ENCODE results near the gene TFDP2. TPM values are rescaled to one million over a fixed set of nuclear protein-coding genes. Genes with fewer than 3 reads are reported as not detected.
"Not testable (repeated sequence)": the region's sequence is repeated elsewhere in the genome, so short reads cannot be mapped to it uniquely, and the experiment has no call there.

Gene TFDP2
- total RNA-seq, 2 experiments from 2014 or later, result 27.4 to 27.8 TPM

DNA sequence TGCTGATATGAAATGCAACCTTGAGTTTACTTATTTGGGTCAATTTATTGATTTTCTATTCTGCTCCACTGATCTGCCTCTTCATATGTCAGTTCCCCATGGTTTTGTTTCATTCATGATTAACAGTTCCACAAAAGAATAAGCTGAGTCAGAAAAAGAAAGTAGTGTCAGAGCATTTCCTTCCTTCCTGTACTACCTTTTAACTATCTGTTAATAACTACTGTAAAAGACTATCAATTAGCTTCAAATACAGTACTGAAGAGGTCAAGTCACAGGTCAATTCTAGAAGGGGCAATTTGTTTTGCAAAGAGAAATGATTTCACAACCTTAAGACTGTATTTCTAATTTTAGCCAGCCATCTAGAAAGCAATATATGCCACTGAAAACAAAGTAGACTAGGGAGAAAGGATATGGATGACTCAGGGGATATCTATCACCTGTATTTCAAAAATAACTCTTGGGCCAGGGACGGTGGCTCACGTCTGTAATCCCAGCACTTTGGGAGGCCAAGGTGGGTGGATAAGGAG lies 129.5 kb downstream of the TFDP2 start:
- H3K27me3 Mint-ChIP-seq, result no peaks in the 10 kb centered on the region
- intact Hi-C loops (cut with micrococcal nuclease), result loop anchor here (5.0 kb wide), 1 partner anchor 262 kb away; no protein-coding TSS in a partner anchor
- H3K27ac Mint-ChIP-seq, result no peak overlapping the region
- no peak for DNase-seq
- peaks cover 4% of the 10 kb centered on the region for H3K36me3 Mint-ChIP-seq (ENCODE audit: low read depth)
- no peak overlapping the region for H3K4me3 Mint-ChIP-seq
- TF ChIP-seq, protein P1, sequence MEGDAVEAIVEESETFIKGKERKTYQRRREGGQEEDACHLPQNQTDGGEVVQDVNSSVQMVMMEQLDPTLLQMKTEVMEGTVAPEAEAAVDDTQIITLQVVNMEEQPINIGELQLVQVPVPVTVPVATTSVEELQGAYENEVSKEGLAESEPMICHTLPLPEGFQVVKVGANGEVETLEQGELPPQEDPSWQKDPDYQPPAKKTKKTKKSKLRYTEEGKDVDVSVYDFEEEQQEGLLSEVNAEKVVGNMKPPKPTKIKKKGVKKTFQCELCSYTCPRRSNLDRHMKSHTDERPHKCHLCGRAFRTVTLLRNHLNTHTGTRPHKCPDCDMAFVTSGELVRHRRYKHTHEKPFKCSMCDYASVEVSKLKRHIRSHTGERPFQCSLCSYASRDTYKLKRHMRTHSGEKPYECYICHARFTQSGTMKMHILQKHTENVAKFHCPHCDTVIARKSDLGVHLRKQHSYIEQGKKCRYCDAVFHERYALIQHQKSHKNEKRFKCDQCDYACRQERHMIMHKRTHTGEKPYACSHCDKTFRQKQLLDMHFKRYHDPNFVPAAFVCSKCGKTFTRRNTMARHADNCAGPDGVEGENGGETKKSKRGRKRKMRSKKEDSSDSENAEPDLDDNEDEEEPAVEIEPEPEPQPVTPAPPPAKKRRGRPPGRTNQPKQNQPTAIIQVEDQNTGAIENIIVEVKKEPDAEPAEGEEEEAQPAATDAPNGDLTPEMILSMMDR (IDR thresholded peaks at IDR 0.05), result no peak
- H3K4me1 Mint-ChIP-seq (ENCODE audit: low read depth), result peaks cover 23% of the 10 kb centered on the region
- H3K9me3 Mint-ChIP-seq, result no peaks in the 10 kb centered on the region
- ATAC-seq, result no peak
- ChIA-PET CTCF (no interaction called here), POLR2A (no interaction called here)

DNA sequence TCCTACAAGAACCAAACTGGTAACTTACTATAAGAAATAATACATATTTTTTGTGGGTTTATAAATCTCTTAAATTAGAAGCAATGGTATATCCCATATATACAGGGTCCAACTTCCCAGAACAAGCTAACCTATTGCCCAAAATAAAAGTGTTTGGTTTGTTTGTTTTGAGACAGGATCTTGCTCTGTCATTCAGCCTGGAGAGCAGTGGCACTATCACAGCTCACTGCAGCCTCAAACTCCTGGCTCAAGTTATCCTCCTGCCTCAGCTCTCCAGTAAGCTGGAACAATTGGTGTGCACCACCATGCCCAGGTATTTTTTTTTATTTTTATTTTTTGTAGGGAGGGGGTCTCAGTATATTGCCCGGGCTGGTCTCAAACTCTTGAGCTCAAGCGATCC lies 135.4 kb downstream of the TFDP2 start:
- H3K36me3 Mint-ChIP-seq (ENCODE audit: low read depth), result no peaks in the 10 kb centered on the region
- no peaks in the 10 kb centered on the region for H3K4me1 Mint-ChIP-seq (ENCODE audit: low read depth)
- H3K4me3 Mint-ChIP-seq, result no peak overlapping the region
- H3K27me3 Mint-ChIP-seq, result no peaks in the 10 kb centered on the region
- TF ChIP-seq, protein P1 (IDR thresholded peaks at IDR 0.05), result no peak
- DNase-seq, result no peak
- CTCF ChIA-PET, result no interaction called here
- POLR2A ChIA-PET, result interaction anchor here (0.7 kb wide), 1 partner anchor 15 kb away, joined by 3 read pairs; no protein-coding TSS in a partner anchor
- no peak overlapping the region for H3K27ac Mint-ChIP-seq
- intact Hi-C loops (cut with micrococcal nuclease), result no loop called here
- H3K9me3 Mint-ChIP-seq, result no peaks in the 10 kb centered on the region
- no peak for ATAC-seq

DNA sequence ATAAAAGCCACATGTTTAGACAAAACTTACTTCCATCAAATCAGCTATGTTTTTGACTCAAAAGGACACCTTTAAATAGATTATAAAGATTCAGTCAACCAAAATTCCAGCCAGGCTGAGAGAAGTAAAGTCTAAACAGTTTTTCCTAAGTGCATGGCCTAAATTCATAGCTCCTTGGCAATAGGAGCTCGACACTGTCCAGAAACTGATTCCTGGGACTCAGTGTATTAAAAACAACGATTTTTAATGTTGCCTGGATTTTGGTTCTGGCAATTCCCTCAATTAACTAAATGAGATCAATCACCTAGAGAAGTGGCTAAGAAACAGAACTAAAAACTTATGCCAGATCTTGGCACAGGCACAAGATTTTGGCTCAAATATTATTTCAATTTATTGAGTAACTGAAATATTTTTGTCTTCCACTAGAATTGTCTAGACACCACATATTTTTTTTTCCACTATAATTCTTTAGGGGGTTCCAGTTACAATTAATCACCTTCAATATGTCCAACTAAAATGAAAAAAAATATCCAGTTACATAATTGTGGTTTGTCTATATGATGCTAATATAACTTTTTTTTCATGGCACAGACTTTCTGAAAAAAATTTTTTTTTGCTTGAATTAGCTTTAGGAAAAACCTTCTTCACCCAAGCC lies 135.9 kb downstream of the TFDP2 start:
- Mint-ChIP-seq H3K36me3 (ENCODE audit: low read depth) (no peaks in the 10 kb centered on the region), H3K27ac (no peak overlapping the region), H3K27me3 (no peaks in the 10 kb centered on the region), H3K4me3 (no peak overlapping the region), H3K4me1 (ENCODE audit: low read depth) (no peaks in the 10 kb centered on the region), H3K9me3 (no peaks in the 10 kb centered on the region)
- TF ChIP-seq, protein P1 (IDR thresholded peaks at IDR 0.05), result no peak
- ATAC-seq, result no peak
- CTCF ChIA-PET, result no interaction called here
- DNase-seq, result no peak
- POLR2A ChIA-PET, result interaction anchor here (0.7 kb wide), 1 partner anchor 15 kb away, joined by 3 read pairs; no protein-coding TSS in a partner anchor
- intact Hi-C loops (cut with micrococcal nuclease), result no loop called here

DNA sequence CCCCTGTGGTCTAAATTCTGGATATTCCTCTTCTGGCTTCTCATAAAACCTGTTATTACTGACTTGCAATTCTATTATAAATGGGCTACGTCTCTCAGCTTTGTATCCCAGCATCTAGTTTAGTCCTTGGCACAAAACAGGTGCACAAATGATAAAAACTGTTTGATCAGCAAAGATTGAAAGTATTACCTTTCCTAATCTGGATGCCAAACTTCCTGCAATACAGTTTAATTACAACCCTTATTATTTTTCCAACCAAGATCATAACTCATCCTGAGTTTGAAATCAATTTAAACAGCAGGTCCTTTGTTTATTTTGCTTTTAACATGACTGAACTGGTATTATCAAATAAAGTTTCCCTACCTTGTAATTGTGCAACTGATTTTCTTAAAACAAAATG lies 140.3 kb downstream of the TFDP2 start:
- TF ChIP-seq, protein P1 (IDR thresholded peaks at IDR 0.05), result no peak
- no peak for ATAC-seq
- ChIA-PET CTCF (interaction anchor here (1.1 kb wide), 1 partner anchor 18 kb away, joined by 3 read pairs; no protein-coding TSS in a partner anchor), POLR2A (no interaction called here)
- Mint-ChIP-seq H3K36me3 (ENCODE audit: low read depth) (no peaks in the 10 kb centered on the region), H3K27ac (no peak overlapping the region), H3K9me3 (no peaks in the 10 kb centered on the region), H3K4me3 (no peak overlapping the region), H3K4me1 (ENCODE audit: low read depth) (no peaks in the 10 kb centered on the region), H3K27me3 (no peaks in the 10 kb centered on the region)
- no peak for DNase-seq
- intact Hi-C loops (cut with micrococcal nuclease), result no loop called here

DNA sequence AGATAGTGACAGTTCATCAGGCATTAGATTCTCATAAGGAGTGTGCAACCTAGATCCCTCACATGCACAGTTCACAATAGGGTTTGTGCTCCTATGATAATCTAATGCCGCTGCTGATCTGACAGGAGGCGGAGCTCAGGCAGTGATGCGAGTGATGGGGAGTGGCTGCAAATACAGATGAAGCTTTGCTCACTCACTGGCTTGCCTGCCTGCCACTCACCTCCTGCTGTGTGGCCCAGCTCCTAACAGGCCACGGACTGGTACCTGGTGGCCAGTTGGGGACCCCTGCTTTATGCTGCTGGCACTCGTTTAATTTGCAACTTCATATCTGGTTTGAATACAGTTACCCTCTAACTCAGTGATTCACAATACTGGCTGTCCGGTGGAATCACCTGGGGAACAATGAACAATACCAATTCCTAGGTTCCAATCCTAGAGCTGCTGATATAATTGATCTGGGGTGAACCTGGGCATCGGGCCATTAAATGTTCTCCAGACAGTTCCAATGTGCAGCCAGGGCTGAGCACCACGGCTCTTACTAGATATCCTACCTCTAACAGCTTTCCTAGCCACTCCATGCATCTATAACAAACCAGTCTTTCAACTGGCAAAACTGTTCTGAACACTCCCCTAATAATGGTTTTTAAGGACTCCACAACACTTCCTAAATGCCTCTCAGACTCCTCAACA lies 141.5 kb downstream of the TFDP2 start:
- no peaks in the 10 kb centered on the region for H3K4me1 Mint-ChIP-seq (ENCODE audit: low read depth)
- no peak for ATAC-seq
- ChIA-PET CTCF (no interaction called here), POLR2A (no interaction called here)
- no peaks in the 10 kb centered on the region for H3K36me3 Mint-ChIP-seq (ENCODE audit: low read depth)
- no peaks in the 10 kb centered on the region for H3K27me3 Mint-ChIP-seq
- H3K4me3 Mint-ChIP-seq, result no peak overlapping the region
- H3K9me3 Mint-ChIP-seq, result no peaks in the 10 kb centered on the region
- TF ChIP-seq, protein P1 (IDR thresholded peaks at IDR 0.05), result no peak
- no peak overlapping the region for H3K27ac Mint-ChIP-seq
- intact Hi-C loops (cut with micrococcal nuclease), result no loop called here
- no peak for DNase-seq

DNA sequence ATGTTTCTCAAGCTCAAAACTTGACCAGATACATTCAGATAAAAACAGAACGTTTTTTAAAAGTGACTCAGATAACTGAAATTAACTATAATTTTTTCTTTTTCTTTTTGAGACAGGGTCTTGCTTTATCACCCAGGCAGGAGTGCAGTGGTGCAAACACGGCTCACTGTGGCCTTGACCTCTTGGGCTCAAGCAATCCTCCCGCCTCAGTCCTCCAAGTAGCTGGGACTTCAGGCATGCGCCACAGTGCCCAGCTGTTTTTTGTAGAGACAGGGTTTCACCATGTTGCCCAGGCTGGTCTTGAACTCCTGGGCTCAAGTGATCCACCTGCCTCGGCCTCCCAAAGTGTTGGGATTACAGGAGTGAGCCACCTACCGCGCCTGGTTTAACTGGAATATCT lies 144.4 kb downstream of the TFDP2 start:
- ATAC-seq; H3K27me3 Mint-ChIP-seq; CTCF ChIA-PET; H3K4me3 Mint-ChIP-seq; H3K36me3 Mint-ChIP-seq (ENCODE audit: low read depth); H3K4me1 Mint-ChIP-seq (ENCODE audit: low read depth); POLR2A ChIA-PET; H3K9me3 Mint-ChIP-seq; DNase-seq; intact Hi-C loops (cut with micrococcal nuclease); H3K27ac Mint-ChIP-seq: not testable (repeated sequence)

Data from activated CD8-positive, alpha-beta T cell treated with anti-CD3 and anti-CD28 coated beads for 36 hours (primary cell).